Keratinocyte (primary cell): ENCODE results near the gene MFSD1.

Experiments
- EZH2 ChIP-seq: IDR thresholded peaks from one replicate; pipeline ENCODE4 v1.6.1; 2012; ENCODE audit warnings: inconsistent platforms, mild to moderate bottlenecking, low read length, moderate library complexity
- TF ChIP-seq, protein P1 (sequence below), 3 experiments: IDR thresholded peaks in 1 of 3; conservative IDR thresholded peaks in 1 of 3; optimal IDR thresholded peaks in 1 of 3; 2 replicates in 2 of 3; 3 replicates in 1 of 3; pipeline versions ENCODE3 to v1.5.1; 2011; ENCODE audit warnings: low read length in 3 of 3, mild to moderate bottlenecking in 3 of 3, moderate library complexity in 2 of 3, control low read depth in 1 of 3, inconsistent platforms in 1 of 3; ENCODE audit not compliant: insufficient read depth in 2 of 3; ENCODE audit errors: extremely low read depth in 1 of 3

DNA sequence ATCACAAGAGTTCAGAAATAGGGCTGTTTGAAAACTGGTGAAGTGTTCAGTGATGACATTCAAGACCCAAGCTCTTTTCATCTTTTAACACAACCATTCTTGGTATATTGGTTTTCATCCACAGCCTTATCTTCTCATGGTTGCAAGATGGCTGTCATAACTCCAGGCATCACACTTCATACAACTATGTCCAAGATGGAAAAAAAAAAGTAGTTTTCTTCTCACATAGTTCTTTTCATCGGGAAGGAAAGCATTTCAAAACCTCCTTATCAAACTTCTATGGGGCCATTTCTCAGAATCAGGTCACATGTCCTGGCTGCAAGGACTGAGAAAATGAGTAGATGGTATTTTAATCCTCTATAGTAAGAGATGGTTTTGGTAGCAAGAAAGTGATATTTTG, 21.1 kb upstream of the MFSD1 start:
- TF ChIP-seq, protein P1, sequence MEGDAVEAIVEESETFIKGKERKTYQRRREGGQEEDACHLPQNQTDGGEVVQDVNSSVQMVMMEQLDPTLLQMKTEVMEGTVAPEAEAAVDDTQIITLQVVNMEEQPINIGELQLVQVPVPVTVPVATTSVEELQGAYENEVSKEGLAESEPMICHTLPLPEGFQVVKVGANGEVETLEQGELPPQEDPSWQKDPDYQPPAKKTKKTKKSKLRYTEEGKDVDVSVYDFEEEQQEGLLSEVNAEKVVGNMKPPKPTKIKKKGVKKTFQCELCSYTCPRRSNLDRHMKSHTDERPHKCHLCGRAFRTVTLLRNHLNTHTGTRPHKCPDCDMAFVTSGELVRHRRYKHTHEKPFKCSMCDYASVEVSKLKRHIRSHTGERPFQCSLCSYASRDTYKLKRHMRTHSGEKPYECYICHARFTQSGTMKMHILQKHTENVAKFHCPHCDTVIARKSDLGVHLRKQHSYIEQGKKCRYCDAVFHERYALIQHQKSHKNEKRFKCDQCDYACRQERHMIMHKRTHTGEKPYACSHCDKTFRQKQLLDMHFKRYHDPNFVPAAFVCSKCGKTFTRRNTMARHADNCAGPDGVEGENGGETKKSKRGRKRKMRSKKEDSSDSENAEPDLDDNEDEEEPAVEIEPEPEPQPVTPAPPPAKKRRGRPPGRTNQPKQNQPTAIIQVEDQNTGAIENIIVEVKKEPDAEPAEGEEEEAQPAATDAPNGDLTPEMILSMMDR (optimal IDR thresholded peaks at IDR 0.05 in 1 of 3, IDR thresholded peaks at IDR 0.05 in 1 of 3, conservative IDR thresholded peaks at IDR 0.05 in 1 of 3; ENCODE audit: extremely low read depth in 1 of 3, insufficient read depth in 2 of 3, low read length in 3 of 3): no peak
- no peak for TF ChIP-seq EZH2
